Left renal pelvis (tissue), 4 donors: ENCODE results near the gene EPC2. TPM values are rescaled to one million over a fixed set of nuclear protein-coding genes. Genes with fewer than 3 reads are reported as not detected.

Experiments used
- DNase-seq, 4 donors: peaks; one replicate each; pipeline ENCODE4 v3.0.0-alpha.2; 2013; ENCODE audit warnings: low read depth in 4 of 4, low spot score in 3 of 4
- polyA plus RNA-seq, 4 donors: library from polyadenylated mRNA; unstranded; fragments of 120-200 nt; gene quantifications; one replicate each; pipeline ENCODE4 v1.2.1, GENCODE V29; 2013; ENCODE audit not compliant: insufficient read length in 4 of 4

Gene EPC2
- polyA plus RNA-seq, 4 donors, result 46.7 to 58.3 (median 51.4) TPM

DNA sequence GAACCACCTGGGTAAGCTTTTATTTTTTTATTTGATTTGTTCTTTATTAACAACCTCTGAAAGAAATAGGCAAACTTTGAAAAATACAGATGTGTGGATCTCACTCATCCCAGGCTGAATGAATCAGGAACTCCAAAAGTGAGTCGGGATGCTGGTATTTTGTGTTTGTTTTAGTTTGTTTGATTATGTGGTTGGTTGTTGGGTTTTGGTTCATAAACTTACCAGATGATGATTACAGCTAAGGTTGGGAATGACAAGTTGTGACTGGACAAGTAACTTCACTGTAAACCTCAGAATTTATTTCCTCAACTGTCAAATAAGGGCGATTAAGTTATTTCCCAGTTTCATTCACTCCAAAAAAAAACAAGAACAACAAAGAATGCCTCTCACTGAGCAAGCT is 150.0 kb downstream of the EPC2 start:
- no peak for DNase-seq

DNA sequence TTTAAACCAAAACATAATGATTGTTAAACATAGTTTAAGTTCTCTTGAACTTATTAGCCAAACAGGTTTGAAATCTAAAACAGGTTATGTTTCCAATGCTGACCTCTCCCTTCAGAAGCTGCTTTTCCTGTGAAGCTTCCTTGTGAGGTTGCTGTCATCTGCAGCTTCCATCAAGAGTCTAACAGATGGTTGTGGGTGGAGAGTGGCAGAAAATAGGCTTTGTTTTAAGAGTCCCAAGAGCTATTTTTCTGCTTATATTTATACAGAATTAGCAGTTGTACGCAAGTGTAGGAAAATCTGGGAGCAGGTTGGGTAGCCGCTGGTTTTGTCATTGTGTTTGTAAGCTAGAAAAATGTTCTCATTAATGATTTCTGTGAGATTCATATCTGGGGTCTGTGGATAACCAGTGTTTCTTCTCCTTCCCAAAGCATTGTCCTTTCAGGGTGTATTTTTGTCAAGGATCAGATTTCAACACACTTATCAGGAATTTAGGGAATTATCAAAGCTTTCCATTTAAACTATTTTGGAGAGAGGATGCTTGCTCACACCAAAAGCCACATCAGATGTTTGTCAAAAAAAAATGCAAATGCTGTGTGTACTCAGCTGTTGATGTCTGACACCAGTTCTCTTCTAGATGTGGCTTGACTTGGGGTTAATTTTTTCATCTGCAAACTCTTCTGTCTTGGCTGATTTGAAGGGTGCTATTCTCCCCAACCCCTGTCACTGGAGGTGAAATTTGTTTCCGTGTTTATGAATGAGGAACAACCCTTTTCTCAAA is 152.4 kb downstream of the EPC2 start:
- no peak for DNase-seq

DNA sequence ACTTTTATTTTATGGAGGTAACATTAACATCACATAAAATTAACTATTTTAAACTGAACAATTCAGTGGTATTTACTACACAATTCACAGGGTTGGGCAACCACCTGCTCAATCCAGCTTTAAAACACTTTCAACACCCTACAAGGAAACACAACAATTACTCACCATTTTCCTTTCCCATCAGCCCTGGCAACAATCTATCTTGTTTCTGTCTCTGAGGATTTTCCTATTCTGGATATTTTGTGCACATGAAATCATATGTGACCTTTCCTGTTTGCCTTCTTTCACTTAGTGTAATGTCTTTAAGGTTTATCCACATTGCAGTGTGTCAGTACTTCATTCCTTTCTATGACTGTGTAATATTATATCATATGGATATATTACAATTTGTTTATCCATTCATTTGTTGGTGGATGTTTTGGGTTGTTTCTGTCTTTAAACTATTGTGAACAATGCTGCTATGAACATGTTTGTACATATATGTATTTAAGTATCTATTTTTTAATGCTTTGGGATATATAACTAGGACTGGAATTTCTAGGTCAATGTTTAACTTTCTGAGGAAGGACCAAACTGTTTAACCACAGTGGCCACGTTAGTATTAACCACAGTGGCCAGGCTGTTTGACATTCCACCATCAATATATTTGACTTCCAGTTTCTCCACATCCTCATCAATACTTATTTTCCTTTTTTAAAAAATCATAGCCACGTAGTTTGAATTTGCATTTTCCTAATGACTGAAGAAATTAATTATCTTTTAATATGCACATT is 158.1 kb downstream of the EPC2 start:
- no peak for DNase-seq

DNA sequence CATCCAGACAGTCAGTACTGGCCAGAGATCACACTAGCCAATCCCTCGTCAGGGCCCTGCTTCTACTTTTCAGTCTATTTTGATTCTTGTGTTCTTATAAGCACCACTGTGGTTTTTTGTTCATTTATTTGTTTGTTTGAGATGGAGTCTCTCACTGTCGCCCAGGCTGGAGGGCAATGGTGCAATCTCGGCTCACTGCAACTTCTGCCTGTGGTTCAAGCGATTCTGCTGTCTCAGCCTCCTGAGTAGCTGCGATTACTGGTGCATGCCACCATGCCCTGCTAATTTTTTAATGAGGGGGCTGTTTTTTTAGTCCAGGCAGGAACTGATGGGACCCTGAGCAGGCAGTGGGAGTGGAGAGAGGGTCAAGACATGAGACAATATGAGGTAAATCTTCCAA is 165.5 kb downstream of the EPC2 start:
- DNase-seq, result no peak

DNA sequence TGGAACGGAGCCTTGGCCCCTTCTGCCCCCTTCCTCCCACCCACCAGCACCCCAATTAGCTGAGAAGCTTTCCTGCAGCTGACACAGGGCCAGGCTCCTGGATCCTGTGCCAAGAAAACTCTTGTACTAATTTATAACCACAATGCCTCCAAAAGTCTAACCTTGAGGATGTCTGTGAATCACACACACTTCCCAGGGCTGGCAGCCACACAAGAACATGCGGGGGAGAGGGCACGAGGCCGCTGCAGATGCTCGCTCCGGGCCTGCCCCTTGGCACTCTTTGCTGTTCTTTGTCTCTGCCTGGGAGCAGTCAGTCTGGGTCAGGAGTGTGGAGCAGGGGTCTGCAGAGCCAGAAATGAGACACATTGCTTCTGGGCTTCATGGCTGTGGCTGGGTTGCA is 167.8 kb downstream of the EPC2 start:
- DNase-seq, result no peak

DNA sequence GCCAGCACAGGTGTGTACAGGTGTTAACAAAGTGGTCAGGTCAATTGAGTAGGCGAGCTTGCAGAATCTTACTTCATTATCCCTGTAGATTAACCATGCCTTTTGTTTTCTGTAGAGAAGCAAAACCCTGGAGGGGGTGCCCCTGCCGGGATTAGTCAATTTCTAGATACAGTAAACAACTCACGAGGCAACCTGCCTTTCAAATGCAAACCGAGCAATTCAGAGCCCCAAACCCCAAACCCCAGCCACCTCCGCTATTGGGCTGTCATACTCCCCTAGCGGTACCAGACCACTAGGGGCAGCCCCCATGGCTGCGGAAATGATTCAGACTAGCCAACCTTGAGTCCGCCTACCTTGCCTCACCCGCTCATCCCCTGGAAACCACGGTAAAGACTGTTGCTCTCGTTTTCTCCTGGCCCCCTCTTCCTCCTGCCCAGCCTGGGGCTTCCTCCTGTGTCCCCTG is 169.1 kb downstream of the EPC2 start:
- no peak for DNase-seq

DNA sequence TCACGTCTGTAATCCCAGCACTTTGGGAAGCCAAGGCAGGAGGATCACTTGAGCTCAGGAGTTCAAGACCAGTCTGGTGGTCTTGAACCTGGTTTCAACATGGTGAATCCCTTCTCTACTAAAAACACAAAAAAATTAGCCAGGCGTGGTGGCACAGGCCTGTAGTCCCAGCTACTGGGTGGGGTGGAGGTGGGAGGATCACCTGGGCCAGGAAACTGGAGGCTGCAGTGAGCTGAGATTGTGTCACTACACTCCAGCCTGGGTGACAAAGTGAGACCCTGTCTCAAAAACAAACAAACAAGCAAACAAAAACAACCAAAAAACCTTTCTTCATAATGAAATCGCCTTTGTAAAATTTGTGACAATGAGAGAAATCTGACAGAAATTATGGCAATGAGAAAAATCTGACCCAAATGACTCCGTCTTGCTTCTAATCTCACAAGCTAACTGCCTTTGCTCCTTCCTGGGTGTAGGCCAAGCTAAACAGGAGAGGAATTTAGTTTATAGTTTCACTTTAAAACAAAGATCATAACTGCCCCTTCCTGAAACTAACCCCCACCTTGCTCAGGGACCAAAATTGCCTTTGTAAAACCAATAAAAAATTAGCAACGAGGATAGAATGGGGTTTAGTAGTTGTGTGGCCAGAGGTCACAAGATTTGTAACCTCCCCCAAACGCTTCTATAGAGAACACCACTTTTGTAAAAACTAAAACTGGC is 169.8 kb downstream of the EPC2 start:
- DNase-seq, result peak in 1 of 4 donors; percentile 21

DNA sequence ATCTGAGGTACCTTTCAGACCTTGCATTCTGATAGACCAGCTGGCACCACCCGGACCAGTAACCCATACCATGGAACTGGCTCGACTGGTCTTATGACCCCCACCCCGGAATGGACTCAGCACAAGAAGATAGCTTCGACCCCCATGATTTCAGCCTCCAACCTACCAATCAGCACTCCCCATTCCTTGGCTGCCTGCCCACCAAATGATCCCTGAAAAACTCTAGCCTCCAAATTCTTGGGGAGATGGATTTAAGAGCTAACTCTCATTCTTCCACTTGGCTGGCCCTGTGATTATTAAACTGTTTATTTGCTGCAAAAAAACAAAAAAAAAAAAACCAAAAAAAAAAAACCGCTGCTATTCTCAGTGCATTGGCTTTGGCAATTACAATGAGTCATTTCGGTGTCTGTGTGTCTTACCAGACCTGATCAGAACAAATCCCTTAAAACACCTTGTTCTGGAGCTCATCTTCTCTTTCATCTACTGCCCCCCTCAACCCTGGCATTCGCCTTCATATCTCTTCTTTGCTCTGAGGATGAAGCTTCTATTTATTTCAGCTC is 170.4 kb downstream of the EPC2 start:
- no peak for DNase-seq

DNA sequence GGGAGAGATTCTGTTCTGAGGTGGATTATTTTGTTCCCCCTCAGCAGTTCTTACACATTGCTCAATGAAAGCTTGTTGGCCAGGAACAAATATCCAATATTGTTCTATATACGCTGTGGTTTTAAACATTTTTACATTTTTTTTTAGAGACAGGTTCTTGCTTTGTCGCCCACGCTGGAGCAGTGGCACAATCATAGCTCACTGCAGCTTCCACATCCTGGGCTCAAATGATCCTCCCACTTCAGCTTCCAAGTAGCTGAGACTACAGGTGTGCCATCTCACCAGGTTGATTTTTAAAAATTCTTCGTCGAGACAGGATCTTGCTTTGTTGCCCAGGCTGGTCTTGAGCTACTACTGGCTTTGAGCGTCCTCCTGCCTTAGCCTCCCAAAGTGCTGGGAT is 171.6 kb downstream of the EPC2 start:
- DNase-seq, result no peak

DNA sequence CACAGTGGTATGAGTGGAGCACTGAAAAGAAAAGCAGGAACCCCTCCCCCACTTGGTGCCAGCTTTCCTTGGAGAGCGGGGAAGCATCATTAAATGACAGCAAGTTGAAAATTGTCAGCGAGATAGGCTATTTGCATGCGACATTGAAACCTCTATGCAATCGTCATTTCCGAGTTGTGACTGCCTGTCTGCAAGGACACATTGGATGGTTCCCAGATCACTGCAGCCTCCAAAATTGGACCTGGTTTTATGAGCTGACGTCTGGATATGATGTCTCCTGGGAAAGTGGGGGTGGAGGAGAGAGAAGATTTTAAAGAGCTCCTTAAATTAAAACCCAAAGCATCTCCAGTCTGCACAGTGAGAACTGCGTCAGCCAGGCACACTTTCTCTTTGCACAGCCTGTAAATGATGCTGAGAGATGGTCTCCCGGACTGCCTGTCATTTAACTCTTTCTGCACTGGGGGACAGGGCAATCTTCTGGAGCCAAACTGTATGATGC is 172.7 kb downstream of the EPC2 start:
- no peak for DNase-seq

DNA sequence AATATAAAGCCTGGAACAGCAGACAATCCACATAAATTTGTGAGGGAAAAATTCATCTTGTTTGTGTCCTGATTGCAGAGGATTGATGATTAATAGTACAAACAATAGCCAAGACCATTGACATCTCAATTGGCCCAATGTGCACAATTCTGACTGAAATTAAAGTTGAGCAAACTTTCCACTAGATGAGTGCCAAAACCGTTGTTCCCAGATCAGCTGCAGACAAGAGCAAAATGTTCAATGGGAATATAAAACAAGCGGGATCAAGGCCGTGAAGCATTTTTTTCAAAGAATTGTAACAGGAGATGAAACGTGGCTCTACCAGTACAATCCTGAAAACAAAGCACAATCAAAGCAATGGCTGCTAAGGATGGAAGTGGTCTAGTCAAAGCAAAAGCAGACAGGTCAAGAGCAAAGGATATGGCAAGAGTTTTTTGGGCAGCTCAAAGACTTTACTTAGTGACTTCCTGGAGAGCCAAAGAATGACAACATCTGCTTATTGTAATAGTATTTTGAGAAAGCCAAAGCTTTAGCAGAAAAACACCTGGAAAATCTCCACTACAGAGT is 174.6 kb downstream of the EPC2 start:
- no peak for DNase-seq

DNA sequence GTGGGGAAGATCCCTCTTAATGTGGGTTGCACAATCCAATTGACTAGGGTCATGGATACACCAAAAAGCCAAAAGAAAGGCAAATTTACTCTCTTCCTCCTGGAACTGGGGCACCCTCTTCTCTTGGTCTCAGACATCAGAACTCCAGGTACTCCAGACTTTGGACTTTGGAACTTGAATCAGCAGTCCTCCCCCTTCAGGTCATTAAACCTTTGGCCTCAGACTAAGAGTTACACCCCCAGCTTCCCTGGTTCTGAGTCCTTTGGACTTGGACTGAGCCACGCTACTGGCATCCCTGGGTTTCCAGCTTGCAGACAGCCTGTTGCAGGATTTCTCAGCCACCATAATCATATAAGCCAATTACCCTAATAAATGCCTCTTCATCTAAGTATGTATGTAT is 179.6 kb downstream of the EPC2 start:
- DNase-seq, result no peak

DNA sequence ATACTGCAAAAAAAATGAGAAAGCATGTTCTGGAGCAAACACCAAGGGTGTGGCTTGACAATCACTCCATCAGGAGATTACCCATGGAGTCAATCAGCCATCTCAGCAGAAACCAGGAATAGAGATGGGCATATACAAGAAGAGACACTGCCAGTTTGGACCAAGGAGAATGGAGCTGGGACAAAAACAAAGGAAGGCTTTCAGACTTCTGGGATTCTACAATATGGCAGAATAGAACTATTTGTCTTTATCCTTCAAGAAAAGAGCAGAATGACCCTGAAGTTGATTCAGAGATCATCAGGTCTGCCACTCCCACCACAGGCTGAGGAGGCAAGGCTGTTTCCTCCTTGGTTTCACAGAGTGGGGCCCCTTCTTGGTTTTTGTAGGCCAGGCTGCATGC is 182.2 kb downstream of the EPC2 start:
- no peak for DNase-seq

DNA sequence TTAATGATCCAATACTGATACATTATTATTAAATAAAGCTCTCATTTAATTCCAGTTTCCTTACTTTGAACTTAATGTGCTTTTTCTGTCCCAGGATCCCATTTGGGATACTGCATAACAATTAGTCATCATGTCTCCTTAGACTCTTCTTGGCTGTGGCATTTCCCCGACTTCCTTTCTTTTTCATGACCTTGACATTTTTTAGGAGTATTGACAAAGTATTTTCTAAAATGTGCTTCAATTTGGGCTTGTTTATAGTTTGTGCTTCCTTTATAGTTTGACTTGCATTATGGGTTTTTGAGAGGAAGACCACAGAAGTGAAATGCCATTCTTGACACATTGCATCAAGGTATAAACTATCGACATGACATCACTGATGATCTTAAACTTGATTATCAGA is 184.4 kb downstream of the EPC2 start:
- no peak for DNase-seq

DNA sequence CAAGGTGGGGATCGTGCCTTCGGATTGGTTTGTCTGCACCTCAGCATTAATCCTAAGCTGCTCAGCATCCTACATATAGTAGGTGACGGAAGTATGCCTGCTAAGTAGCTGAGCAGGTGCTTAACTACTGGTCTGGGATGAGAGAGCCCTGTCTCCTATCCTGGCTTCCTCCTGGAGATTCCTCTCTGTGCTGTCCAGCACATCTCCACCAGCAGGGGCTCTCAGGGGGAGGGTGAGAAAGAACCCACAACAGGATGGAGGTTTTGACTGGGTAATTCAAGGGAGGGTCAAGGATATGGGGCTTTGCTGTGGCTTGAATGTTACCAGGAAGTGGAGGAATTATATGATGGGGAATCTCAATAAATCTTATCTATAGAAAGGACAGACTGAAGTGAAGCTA is 185.1 kb downstream of the EPC2 start:
- no peak for DNase-seq

DNA sequence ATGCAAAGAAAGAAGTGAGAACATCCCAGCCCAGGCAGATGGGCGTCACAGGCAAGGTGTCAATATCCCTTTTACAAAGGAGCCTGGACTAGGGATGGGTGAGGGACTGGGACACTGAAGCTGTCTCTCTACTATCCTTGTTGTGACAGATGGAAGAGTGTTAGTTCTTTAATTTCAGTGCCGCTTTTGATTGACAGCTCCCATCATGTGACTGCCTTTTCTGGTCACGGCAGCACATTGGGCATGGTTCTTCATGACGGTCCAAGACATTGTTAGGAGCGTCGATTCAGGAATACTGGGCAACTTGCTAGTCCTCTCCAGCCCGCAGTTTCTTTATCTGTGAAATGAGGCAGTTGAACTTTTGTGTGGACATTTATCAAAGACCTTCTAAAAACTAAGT is 188.1 kb downstream of the EPC2 start:
- no peak for DNase-seq

Other genes starting within 250 kb of the EPC2 start
- gene KIF5C, start 230.5 kb downstream of the EPC2 start, polyA plus RNA-seq, result 1 to 10 TPM; 2.9 to 7.1 (median 4.4) TPM